ENCODE measurements around the gene NCBP1.
A peak's percentile ranks its signal among the peaks of the same experiment; 100 is the strongest.

NCBP1 gene

GRCh38 chr9:97636903-97637302, 3.3 kb downstream of the NCBP1 start:
- no peak for TF ChIP-seq CTCF (IDR thresholded peaks at IDR 0.05; ENCODE audit: low read depth, low read length, missing control alignments)
- H3K4me3 ChIP-seq (replicated peaks; ENCODE audit: low read depth, low read length): peak overlapping the region; percentile 13; the same call in 1 of the 2 replicates
- DNase-seq (ENCODE audit: extremely low read depth, low read depth): no peak

DNA sequence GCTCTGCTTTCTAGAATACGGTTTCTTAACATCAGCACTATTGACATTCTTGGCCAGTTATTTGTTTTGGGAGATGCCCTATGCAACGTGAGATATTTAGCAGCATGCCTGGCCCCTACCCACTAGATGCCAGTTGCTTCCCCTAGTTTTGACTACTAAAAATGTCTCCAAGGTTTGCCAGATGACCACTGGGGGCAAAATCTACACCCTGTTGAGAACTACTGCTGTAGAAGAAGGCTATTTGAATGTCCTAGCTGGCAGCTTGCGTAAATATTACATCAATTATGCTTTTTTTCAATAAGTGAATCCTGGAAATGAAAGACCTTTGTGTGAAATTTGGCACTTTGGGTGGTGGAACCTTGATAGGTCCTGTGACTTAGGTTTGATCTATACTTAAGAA, 5.0 kb downstream of the NCBP1 start:
- no peak overlapping the region for H3K4me3 ChIP-seq (replicated peaks; ENCODE audit: low read depth, low read length)
- DNase-seq (ENCODE audit: extremely low read depth, low read depth): no peak
- no peak for TF ChIP-seq CTCF (IDR thresholded peaks at IDR 0.05; ENCODE audit: low read depth, low read length, missing control alignments)

DNA sequence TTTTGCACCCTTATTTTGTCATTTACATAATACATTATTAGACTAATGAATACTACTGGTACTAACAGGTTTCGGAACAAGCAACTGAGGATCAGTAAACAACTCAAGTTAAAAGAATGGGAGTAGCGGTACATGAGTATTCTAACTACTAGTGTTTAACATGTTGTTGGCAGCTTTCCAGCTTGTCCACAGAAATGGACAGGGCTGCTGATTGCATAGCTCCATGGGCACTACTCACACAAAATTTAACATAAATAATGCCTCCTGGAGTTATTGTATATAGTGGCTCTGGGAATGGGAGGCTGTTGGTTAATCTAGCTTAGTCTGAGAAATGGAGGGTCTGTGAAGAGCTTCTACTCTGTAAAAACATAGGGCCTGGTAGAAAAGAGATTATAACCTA, 6.7 kb downstream of the NCBP1 start:
- DNase-seq (ENCODE audit: extremely low read depth, low read depth): no peak
- TF ChIP-seq CTCF (IDR thresholded peaks at IDR 0.05; ENCODE audit: low read depth, low read length, missing control alignments): no peak
- no peak overlapping the region for H3K4me3 ChIP-seq (replicated peaks; ENCODE audit: low read depth, low read length)

DNA sequence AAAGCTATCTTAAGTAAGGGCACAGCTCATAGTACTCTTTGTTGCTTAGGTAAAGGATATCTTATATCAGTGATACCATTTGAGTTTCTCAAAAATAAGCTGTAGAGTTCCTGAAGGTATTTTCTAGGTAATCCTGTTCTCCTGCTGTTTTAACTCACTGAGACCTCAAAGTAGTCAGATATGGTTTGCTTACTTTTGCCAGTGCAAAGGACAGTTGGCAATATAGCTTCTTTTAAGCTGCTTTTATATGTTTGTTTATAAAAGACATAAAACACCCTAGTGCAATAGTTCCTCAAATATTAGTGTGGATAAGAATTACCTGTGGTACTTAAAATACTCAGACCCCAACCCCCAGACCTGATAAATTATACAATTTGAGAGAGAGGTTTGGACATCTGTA, 12.1 kb downstream of the NCBP1 start:
- DNase-seq (ENCODE audit: extremely low read depth, low read depth): no peak
- H3K4me3 ChIP-seq (replicated peaks; ENCODE audit: low read depth, low read length): no peak overlapping the region
- TF ChIP-seq CTCF (IDR thresholded peaks at IDR 0.05; ENCODE audit: low read depth, low read length, missing control alignments): no peak

- DNase-seq (ENCODE audit: extremely low read depth, low read depth): no peak
- no peak for TF ChIP-seq CTCF (IDR thresholded peaks at IDR 0.05; ENCODE audit: low read depth, low read length, missing control alignments)
- no peak overlapping the region for H3K4me3 ChIP-seq (replicated peaks; ENCODE audit: low read depth, low read length)
These were observed 14.4 kb downstream of the NCBP1 start for GRCh38 chr9:97647996-97648395.

GRCh38 chr9:97651646-97652045, 18.0 kb downstream of the NCBP1 start:
- no peak overlapping the region for H3K4me3 ChIP-seq (replicated peaks; ENCODE audit: low read depth, low read length)
- no peak for TF ChIP-seq CTCF (IDR thresholded peaks at IDR 0.05; ENCODE audit: low read depth, low read length, missing control alignments)
- no peak for DNase-seq (ENCODE audit: extremely low read depth, low read depth)

- TF ChIP-seq CTCF (IDR thresholded peaks at IDR 0.05; ENCODE audit: low read depth, low read length, missing control alignments): no peak
- H3K4me3 ChIP-seq (replicated peaks; ENCODE audit: low read depth, low read length): no peak overlapping the region
- DNase-seq (ENCODE audit: extremely low read depth, low read depth): no peak
These were observed 25.1 kb downstream of the NCBP1 start for GRCh38 chr9:97658707-97659106.

Data from HFF-Myc (cell line).